Activated naive CD4-positive, alpha-beta T cell treated with Interleukin-2 at 50 U/mL for 16 hours (primary cell): ENCODE measurements around the gene ADAMTS13.
"Not testable (repeated sequence)": the region's sequence is repeated elsewhere in the genome, so short reads cannot be mapped to it uniquely, and the experiment has no call there.

Experiments used
- DNase-seq: peaks from one replicate; pipeline ENCODE4 v3.0.0-alpha.2; 2020

ADAMTS13 gene

DNA sequence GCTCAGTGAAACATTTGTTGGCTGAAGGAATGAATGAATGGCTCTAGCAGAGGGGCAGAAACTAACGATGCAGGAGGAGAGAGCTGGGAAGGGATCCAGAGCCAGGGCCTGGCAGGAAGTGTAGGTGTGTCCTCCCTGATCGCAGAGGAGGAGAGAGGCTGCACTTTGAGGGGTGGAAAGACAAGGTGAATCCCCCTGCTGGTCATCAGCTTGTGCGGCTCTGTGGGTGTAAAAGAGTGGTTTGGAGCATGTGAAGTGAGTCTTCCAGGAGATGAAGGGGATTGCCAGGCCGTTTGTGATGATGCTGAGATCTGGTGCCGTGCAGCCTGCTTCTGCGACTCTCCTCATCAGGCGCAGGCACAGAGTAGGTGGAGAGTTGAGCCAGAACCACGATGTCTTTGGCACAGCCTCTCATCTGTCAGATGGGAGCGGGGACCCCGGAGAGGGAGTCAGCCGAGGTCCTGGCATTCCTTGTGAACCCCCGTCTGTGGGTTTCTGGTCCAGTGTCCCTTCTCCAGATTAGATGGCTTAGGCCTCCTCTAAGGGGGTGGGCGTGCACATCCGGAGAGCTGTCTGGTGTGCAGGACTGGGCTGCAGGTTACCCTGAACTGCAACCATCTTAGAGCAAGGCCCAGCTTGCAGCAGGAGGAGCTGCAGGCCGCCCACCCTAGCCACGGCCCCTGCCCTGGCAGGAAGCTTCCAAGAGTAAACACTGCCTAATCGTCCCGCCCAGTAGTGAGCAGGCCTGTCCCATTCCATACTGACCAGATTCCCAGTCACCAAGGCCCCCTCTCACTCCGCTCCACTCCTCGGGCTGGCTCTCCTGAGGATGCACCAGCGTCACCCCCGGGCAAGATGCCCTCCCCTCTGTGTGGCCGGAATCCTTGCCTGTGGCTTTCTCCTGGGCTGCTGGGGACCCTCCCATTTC lies at the start of gene ADAMTS13:
TSS of gene ADAMTS13 (plus strand) at position 753 of the 928 bp plus-strand sequence. CDS start at position 830, 77 bp downstream.
- peak; percentile 46 for DNase-seq

DNA sequence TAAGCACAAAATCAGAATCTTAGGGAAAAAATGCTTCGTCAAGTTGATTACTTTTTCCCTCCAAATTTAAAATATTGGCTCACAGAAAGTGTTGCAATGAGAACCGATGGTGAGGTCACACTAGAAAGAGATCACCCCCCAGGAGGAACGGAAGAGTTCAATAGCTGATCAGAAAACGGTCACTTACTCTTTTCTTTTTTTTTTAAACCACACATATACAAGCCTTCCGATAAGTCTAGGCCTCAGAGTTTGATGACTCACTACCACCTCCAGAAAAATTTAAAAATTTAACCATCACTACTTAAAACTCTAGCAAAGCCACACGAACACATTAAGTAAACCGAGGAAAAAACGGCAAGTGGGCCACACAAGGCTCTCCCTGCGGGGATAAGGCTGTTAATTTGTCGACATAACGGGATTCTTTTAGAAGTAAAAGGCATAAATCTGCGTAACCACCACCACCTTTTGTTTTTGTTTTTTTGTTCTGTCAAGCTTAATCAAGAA lies 47.5 kb upstream of the ADAMTS13 start:
- DNase-seq: no peak

DNA sequence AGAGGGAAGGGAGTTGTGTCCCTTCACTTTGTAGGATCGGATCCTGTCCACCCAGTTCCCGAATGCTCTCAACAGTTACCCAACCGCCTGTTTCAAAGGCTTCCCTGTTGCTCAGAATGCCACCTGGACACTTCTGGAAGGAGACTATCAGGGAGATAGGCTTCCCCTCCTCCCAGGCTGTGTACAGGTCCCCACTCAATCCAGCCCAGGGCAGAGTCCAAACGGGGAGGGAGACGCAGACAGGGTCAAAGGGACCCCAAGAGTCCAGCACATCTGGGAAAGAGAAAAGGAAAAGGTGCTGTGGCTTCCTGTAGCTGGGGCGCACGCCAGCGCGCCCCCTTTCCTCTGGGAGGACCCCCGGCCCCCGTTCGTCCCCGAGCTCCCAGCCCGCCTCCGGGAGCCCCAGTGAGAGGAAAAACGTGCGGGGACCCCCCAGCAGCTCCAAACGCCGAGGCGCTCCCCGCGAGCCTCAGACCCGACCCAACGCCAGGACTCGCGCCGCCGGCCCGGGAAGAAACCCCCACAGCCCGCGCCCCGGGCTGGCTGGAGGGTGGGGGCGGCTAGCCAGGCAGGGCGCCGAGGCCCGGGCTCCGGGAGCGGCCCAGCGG lies 46.9 kb upstream of the ADAMTS13 start:
- peak; percentile 22 for DNase-seq

DNA sequence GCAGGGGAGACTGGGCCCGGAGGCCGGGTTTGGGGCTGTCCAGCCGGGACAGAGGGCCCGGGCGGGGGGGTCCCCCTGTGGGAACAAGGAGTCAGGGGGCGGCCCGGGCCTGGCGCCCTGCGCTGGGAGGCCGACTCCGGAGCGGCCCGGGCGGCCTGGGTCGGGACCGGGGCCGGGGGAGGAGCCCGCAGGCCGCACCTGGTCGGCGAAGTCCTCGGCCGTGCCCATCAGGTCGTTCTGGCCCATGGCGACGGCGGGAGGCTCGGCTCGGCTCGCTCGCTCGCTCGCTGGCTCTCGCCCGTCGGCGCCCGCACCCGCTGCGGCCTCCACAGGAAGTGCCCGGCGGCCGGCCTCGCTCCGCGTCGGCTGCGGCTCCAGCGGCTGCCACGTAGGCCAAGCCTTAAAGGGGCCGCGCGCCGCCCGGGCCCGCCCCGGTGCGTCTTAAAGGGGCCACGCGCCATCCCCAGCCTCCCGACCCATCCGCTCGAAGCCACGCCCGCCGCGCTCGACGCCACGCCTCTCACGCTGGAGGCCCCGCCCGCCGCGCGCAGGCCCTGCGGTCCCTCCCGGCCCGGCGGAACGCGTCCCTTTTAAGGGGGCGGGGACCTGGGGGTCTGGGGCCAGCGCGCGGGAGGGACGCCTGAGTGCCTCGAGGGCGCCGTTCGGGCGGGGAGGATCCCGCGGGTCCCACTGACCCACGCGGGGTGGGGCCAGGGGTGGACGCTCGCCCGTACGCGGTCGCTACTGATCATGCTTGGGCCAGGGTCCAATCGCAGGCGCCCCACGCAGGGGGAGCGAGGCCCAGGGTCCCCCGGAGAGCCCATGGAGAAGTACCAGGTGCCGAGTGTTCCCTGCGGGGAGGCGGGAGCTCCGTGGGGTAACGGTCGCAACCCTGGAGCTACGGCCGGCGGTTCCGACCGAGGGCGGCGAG lies 46.2 kb upstream of the ADAMTS13 start, which contains the start of the genes STKLD1 and SURF4:
TSS of gene STKLD1 (plus strand) at position 643 of the 931 bp plus-strand sequence. CDS start at position 751, 108 bp downstream.
TSS of gene SURF4 (minus strand) at position 337 of the 931 bp plus-strand sequence. CDS start at position 246, 91 bp downstream.
- DNase-seq: peak; percentile 96

DNA sequence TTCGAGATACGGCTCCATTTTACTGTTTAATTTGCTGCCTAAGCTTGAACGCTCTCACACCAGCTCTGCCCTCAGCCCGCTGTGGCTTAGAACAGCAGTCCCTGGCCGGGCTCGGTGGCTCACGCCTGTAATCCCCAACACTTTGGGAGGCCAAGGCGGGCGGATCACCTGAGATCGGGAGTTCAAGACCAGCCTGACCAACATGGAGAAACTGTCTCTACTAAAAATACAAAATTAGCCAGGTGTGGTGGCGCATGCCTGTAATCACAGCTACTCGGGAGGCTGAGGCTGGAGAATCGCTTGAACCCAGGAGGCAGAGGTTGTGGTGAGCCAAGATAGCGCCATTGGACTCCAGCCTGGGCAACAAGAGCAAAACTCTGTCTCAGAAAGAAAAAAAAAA lies 44.9 kb upstream of the ADAMTS13 start:
- DNase-seq: not testable (repeated sequence)

DNA sequence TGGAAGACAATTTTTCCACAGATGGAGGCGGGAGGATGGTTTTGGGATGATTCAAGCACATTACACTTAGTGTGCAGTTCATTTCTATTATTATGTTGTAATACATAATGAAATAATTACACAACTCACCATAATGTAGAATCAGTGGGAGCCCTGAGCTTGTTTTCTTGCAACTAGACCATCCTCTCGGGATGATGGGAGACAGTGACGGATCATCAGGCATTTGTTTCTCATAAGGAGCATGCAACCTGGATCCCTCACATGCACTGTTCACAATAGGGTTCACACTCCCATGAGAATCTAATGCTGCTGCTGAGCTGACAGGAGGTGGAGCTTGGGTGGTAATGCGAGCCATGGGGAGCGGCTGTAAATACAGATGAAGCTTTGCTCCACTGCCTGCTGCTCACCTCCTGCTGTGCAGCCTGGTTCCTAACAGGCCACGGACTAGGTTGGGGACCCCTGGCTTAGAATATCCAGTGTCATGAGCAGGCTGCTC lies 44.4 kb upstream of the ADAMTS13 start:
- DNase-seq: no peak

DNA sequence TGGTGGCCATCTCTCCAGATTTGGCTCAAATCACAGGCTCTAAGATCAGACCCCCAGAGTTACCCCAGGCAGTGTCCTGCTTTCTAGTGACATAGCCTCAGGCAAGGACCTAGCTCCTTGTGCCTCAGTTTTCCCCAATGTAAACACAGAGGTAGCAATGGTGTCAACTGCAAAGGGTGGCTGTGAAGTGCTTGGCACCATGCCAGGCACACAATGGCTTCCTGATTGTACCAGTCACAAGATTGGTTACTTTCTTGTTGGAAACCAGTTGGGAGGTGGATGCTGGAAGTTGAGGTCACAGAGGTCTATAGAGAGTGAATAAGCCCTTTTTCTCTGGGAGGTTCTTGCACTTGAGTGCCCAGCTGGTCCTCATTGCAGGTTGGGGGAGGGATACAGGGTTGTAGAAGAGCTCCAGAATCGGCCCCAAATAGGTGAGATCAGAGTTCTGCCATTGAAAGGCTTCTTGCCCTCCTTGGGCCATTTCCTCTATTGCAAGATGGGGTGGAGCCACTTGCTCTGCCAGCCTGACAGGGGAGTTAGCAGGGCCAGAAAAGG lies 43.7 kb upstream of the ADAMTS13 start:
- no peak for DNase-seq

DNA sequence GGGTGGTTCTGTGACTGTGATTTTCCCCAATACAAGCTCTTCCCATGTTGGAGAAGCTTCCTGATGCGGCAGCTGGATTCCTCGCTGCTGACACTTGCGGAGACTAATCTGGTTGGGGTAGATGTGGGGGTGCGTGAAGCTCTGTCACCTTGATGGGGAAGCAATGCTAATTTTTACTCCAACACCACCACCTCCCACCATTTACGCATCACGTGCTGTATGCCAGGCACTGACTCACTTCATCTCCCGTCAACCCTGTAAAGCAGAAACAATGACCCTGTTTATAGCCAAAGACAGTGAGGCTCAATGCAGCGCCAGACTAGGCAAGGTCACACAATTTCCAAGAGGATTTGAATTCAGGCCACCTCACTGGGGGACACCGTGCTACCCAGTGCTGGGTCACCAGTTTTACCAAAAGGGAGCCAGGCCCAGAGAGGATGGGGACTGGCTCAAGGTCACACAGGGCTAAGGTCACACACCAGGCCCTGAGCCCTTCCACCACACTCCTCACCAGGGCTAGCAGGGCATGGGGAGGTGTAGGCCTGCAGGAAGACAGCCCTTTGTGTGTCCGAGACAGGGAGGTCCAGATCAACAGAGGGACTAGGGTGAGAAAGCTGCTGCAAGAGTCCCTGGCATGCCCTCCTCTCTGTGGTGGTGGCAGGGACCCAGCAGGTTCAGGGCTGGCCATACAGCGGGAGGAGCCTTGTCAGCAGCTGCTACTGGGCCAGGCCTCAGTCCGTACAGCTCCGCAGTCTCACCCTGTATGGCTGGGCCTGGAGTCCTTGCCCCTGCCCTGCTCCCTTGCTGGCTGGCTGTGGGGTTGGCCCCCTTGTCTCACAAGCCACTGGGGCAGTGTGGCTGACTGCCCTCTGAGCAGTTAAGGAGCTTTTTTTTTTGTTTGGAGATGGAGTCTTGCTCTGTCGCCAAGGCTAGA lies 42.7 kb upstream of the ADAMTS13 start:
- DNase-seq: no peak

DNA sequence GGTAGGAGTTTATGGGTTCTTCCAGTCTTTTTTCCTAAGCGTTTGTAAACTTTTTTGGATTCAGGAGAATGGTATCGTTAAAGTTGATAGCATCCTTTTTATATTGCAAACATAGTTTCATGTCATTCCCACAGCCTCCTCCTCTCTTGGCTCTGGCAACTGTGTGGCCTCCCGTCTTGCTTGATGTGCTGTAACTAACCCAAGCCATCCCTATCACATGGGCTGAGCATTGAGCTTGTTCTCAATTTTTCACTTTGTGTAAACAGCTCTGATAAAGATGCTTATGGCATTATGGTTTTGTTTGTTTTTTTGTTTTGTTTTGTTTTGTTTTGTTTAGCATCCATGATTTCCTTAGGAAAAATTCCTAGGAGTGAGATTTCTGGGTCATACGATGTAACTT lies 41.4 kb upstream of the ADAMTS13 start:
- DNase-seq: no peak

DNA sequence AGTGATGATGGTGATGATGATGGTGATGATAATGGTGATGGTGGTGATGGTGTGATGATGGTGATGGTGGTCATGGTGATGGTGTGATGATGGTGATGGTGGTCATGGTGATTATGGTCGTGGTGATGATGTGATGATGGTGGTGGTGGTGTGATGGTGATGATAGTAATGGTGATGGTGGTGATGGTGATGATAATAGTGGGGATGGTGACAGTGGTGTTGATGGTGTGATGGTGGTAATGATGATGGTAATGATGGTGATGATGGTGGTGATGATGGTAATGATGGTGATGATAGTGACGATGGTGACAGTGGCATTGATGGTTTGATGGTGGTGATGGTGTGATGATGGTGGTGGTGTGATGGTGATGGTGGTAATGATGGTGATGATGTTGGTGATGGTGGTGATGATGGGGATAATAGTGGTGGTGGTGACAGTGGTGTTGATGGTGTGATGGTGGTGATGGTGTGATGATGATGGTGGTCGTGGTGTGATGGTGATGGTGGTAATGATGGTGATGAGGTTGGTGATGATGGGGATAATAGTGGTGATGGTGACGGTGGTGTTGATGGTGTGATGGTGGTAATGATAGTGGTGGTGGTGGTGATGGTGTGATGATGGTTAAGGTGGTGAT lies 39.5 kb upstream of the ADAMTS13 start:
- no peak for DNase-seq

DNA sequence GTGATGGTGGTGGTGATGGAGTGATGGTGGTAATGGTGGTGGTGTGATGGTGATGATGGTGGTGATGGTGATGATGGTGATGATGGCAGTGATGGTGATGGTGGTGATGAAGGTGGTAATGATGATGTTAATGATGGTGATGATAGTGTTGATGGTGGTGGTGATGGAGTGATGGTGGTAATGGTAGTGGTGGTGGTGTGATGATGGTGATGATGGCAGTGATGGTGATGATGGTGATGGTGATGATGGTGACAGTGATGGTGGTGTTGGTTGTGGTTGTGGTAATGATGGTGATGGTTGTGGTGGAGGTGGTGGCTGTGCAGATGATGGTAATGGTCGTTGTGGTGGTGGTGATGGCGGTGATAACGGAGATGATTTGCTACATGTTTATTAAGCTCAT lies 38.7 kb upstream of the ADAMTS13 start:
- no peak for DNase-seq

DNA sequence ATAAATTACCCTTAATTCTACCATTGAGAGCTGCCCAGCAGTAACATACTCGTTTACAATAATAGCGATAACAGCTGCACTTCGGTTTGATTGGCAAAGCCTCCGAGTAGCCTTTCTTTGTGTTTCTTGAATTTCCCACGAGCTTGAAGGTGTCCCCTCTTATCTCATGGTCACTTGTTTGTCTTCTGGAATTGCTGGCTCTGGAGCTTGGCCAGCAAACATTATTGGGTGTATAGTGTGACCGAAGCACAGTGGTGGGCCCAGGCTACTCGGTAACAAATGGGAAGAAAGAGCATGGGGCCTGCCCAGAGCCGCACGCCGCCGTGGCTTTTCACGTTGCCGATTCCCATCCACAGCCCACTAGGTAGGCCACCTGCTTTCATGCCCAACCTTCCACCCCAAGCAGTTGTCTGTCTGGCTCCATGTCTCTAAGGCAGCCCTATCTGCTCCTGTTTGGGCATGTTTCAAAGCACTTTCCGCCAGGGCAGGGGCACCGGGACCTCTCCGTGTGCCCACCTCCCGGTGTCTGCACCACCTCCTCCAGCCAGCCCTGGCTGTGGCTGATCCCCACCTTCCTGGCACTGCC lies 37.3 kb upstream of the ADAMTS13 start:
- DNase-seq: no peak

DNA sequence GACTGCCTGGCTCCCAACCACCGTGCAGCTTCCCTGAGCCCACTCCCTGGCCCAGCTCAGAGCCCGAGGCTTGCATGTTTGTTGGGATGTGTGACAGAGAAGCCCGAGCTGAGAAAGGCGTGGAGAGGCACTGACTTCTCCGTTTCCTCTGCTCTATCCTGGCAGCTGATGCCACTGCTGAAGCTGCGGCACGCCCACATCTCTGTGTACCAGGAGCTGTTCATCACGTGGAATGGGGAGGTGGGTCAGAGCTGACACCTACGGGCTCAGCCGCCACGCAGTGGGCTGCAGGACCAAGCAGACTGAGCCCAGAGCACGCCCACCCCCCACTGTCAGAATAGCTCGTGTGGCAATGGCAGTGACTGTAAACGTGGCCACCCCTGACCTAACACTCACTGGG lies 36.7 kb upstream of the ADAMTS13 start:
- no peak for DNase-seq

DNA sequence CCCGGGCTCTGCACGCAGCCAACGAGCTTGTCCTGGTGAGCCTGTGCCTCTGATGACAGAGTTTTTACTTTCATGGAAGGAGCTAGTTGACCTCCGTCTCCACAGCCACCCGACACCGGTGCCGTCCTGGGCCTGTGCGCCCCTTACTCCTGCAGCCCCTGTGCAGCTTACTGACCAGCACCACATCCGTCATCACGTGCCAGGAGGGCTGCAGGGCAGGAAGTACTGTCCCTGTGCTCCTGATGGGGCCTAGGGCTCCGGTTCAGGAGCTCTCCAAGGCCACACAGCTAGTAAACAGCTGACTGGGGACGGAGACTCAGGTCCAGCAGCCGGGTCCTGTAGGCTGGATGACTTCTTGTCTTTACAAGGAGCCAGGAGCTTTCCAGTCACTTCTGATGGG lies 35.8 kb upstream of the ADAMTS13 start:
- no peak for DNase-seq

DNA sequence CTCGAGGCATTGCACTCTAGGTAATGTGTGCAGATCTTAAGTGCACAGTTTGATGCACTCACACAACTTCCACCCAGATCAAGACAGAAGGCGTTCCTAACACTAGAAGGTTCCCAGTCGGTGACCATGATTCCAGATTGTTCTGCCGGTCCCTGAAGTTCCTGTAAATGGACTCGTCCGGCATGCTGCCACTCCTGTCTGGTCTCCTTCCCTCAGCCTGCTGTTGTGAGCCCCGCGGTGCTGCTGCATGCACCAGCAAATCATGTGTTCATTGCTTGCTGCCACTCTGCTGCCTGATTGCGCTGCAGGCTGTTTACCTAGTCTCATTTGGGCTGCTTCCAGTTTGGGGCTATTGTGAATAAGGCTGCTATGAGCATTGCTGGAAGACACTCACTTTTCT lies 34.5 kb upstream of the ADAMTS13 start:
- no peak for DNase-seq

DNA sequence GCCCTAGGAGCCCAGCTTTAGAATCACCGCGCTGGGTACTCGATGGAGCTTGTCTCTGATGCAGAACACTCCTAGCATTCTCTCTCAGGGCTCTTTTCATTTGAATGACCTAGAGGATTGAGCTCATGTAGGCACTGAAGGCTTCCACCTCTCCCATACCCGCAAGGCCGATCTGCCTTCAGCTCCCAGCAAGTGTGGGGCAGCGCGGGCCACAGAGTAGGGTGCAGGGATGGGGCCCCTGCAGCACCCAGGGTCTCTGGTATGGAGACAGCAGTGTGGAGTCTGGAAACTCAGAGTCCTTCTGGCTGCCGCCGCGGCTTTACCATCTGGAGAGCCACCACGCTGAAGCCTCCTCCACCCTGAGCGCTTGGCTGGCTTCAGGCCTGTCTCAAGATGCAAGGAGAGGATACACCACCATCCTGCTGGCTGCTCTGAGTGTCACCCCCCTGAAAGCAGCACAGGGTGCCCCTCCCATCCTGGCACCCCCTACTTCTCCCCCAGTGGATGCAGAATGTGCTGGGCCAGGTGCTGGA lies 33.1 kb upstream of the ADAMTS13 start:
- DNase-seq: no peak

DNA sequence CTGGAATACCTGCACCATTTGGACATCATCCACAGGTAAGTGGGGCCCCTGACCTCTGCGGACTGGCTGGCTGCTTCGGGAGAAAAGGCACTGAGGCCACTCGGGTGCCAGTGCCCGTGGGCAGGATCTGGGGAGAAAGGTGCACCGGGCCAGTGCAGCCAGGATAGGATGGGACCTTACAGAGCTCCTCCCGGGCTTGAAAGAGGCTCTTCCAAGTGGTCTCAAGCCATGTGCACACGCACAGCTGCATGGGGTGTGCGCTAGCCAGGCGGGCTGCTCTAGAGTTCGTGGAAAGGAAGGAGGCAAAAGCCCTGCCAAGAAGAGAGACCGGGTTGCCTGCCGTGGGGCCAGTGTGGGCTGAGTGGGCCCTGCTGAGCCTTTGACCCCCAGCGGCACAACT lies 32.6 kb upstream of the ADAMTS13 start:
- DNase-seq: no peak

DNA sequence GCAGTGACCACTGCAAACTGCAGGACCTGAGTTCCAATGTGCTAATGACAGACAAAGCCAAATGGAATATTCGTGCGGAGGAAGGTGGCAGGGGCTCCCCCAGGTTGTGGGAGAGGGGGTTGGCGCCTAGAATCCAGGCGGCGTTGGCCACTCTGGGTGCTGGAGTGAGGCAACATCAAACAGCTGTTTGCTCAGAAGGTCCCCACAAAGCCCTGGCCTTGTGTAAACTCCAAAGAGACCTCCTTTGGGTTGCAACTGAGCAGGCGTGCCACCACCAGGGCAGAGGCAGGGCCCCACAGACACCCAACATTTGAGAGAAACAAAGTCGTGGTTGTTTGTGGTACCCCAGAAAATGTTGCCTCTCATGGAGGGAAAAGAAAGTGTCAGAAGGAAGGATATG lies 31.5 kb upstream of the ADAMTS13 start:
- no peak for DNase-seq

DNA sequence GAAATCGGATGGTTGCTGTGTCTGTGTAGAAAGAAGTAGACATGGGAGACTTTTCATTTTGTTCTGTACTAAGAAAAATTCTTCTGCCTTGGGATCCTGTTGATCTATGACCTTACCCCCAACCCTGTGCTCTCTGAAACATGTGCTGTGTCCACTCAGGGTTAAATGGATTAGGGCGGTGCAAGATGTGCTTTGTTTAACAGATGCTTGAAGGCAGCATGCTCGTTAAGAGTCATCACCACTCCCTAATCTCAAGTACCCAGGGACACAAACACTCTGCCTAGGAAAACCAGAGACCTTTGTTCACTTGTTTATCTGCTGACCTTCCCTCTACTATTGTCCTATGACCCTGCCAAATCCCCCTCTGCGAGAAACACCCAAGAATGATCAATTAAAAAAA lies 30.7 kb upstream of the ADAMTS13 start:
- DNase-seq: not testable (repeated sequence)

DNA sequence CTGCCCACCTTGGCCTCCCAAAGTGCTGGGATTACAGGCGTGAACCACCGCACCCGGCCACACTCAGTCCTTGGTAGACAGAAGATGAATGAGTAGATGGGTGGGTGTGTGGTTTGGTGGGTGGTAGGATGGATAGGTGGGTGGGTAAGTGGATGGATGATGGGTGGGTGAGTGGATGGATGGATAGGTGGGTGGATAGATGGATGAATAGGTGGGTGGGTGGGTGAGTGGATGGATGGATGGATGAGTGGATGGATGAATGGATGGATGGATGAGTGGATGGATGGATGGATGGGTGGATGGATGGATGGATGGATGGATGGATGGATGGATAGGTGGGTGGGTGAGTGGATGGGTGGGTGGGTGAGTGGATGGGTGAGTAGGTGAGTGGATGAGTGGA lies 29.9 kb upstream of the ADAMTS13 start:
- DNase-seq: not testable (repeated sequence)
